SW480 (cell line): Measurements from ENCODE around the gene USP10.
A peak's percentile ranks its signal among the peaks of the same experiment; 100 is the strongest.

Source experiments
- DNase-seq: peaks from one replicate; pipeline ENCODE4 v3.0.0-alpha.2; 2016; ENCODE audit warnings: low spot score

USP10 gene

GRCh38 chr16:84699147-84699711 is 571 bp upstream of the USP10 start:
- DNase-seq, result peak; percentile 9

DNA sequence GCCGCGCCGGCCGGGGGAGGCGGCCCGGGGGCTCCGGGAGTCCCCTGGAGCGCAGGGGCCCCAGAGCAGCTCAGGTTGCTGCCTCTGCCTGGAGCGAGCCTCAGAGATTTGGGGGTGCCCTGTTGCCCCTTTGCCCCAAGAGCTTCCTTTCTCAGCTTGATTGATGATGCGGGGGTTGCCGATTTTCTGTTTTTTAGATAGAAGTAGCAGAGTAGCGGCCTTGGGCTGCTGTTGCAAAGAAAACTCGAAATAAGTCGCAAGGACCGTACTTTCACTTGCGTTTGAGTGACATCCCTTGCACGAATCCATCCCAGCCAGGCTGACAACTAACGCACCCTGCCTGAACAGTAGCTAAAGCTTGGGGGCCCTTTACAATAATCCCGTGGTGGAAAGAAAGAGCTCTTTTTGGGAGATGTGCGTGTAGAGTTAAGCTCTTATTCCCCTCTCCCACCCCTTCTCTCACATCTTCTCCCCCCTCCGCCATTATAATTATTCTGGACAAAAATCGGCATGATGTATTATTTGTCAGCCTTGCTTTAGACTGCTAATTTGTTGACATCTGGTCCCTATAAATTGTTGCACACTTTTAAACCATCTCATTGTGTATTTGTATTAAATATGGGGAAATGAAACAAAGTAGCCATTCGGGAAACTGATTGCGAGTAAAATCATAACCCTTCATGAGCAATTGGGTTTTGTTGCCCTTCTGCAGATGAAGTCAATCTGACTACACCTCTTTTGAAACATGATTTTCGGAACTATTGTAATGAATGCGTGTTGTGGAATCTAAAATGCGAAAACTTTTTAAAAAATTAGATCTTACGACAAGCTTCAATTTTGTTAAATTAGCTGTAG is 873 bp downstream of the USP10 start:
- peak; percentile 39 for DNase-seq

- no peak for DNase-seq
Observed at GRCh38 chr16:84703681-84704080, 3.9 kb downstream of the USP10 start.

DNA sequence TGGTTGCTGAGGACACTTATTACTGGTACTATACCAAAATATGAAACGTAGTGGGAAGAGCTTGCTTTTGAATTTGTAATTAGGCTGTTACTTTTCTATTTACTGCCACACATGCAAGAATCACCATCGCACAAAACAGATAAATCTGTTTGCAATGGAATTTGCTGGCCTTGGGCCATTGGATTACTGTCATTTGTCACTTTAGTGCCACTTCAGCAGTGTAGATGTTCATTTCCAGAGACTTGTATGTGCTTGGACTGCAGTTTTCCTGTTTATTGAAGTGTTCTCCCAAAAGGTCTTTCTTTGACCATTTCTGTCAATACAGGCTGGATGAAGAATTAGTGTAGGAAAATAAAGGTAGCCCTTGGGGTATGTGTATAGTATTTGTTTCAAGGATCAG is 4.5 kb downstream of the USP10 start:
- DNase-seq, result no peak

DNA sequence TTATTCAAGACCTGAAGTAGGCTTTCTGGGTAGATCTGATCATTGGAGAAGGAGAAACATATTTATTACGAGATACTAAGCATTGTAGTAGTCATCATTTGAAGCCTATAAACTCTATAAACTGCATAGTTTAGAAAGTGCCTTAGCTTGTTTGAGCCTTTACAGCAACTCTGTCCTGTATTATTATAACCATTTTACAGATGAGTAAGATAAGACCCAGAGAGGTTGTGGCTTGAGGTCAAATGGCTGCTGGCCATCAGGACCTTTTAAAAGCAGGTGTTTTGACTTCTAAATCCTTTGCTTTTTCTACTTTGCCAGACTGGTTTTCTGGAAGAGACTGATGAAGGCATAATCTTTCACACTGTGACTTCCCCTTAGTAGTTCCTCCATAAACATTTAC is 7.1 kb downstream of the USP10 start:
- no peak for DNase-seq

- DNase-seq, result no peak
Observed at GRCh38 chr16:84709609-84710008, 9.8 kb downstream of the USP10 start.

DNA sequence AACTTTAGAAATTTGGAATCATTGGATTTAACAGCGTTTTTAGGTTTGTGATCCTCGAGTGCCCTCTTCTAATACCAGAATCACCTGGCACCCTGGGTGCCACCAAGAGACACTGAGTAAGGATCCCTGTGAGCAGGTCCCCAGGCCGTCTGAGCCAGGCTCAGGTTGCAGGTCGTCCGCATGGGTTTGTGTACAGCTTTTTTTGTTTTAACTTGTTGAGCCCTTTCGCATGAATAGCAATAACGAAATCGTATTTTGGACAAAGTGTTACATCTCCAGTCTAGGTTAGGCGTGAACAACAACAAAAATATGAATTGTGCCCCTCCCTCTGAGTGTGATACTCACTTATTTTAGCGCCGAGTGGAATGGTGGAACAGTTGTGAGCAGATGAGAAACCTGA is 10.9 kb downstream of the USP10 start:
- DNase-seq, result no peak

- DNase-seq, result no peak
Observed at GRCh38 chr16:84712138-84712671, 12.4 kb downstream of the USP10 start.

- DNase-seq, result no peak
Observed at GRCh38 chr16:84712801-84713775, 13.3 kb downstream of the USP10 start.

DNA sequence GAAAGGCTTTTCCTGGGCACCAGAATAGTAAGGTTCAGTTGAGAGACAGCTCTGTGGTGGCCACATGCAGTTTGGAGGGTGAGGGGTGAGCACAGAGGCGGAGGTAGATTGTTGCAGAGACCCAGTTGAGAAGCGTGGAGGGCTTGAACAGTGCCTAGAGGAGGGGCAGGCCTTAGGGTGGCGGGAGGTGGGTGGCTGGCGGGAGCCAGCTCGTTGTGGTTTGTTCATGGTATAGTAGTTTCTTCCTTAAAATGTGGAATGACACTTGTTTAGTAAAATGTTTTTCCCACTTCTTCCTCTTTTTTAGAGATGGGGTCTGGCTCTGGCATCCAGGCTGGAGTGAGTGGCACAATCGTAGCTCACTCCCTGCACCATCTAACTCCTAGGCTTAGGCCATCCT is 14.2 kb downstream of the USP10 start:
- DNase-seq, result no peak

- DNase-seq, result no peak
Observed at GRCh38 chr16:84715424-84715823, 15.6 kb downstream of the USP10 start.

GRCh38 chr16:84715854-84716253 is 16.1 kb downstream of the USP10 start:
- no peak for DNase-seq

DNA sequence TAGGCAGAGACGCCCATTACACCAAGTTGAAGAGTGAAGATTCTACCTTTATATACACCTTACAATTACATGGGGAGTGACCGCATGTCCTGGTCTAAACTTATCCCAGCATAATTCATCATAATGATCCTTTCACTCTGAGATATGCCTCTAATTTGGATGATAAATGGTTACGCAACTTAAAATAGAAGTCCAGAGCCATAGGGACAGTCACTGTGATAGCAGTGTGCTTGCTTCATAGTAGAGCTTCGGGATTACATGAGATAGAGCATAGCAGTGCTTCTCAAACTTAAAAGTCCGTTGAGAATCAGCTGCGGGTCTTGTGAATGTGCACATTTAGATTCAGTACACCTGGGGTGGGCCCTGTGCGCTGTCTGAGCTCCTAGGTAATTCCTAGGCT is 16.9 kb downstream of the USP10 start:
- no peak for DNase-seq

DNA sequence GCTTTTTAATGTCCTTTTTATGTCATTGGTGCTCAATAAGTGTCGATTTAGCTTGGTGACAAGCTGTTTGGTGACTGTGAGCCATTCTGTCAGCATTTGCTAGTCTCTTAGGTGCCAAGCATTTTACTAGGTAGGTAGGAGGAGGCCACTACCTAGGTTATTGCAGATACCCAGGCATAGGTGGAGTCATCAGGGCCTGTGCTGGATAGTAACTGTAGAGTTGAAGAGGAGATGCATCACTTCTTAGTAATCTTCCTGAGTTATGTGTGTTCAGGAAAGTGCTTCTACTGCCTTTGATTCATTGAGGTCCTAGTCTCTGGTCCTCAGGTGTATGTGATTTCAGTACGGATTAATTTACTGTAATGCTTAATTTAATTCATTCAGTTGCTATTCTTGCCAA is 17.7 kb downstream of the USP10 start:
- DNase-seq, result no peak

DNA sequence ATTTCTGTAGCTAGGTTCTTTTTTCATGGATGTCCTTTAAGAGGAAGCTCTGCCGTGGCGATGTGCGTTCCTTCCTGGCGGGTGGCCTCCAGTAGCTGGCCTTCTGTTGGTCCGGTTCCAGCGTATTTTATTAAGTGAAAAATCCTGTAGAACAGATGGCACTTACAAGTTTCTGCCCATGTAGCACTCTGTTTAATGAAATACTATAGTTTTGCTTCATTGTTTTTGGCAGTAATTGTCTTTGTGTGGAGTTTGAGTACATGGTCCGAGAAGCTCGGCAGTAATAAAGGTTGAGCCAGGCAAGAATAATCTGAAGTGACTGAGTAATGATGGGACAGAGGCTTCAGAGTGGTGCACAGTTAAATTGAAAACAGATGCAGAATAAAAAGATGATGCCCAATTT is 20.4 kb downstream of the USP10 start:
- no peak for DNase-seq

GRCh38 chr16:84722068-84722467 is 22.3 kb downstream of the USP10 start:
- no peak for DNase-seq

DNA sequence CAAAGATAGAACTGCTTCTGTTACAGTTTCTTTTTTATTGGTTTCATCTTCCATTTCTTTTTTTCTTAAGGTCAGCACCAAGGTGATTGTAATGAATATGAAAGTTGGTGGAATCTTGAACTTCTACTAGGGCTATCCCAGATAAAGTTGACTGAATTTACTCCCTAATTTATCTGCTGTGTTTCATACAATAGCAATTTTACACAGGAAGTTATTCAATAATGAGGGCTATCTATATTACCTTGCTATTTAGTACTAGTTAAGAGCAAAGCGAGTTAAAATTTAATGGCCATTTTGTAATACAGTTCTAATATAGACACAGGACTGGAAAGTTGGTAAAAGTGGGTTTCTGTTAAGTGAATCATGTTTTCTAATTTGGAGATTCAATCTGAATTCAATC is 24.1 kb downstream of the USP10 start:
- no peak for DNase-seq

- no peak for DNase-seq
Observed at GRCh38 chr16:84724606-84725309, 25.0 kb downstream of the USP10 start.

DNA sequence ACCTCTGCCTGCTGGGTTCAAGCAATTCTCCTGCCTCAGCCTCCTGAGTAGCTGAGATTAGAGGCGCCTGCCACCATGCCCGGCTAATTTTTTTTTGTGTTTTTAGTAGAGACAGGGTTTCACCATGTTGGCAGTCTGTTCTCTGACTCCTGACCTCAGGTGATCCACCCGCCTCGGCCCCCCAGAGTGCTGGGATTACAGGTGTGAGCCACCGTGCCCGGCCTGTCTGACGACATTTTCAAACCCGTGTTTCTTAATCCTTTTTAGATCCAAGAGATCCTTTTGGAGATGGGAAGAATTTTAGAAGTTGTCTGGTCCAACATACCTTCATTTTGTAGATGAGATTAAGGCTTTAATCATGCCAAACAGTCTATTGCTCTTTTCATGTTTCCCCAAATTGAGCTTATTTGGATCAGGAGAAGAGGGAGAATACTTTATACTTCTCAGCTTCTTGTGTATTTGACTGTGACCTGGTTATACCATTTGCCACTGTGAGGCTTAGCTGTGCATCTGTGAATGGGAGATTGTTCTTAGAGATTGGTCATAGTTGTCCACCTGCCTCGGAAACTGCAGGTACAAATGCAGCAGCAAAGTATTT is 25.8 kb downstream of the USP10 start:
- DNase-seq, result no peak

DNA sequence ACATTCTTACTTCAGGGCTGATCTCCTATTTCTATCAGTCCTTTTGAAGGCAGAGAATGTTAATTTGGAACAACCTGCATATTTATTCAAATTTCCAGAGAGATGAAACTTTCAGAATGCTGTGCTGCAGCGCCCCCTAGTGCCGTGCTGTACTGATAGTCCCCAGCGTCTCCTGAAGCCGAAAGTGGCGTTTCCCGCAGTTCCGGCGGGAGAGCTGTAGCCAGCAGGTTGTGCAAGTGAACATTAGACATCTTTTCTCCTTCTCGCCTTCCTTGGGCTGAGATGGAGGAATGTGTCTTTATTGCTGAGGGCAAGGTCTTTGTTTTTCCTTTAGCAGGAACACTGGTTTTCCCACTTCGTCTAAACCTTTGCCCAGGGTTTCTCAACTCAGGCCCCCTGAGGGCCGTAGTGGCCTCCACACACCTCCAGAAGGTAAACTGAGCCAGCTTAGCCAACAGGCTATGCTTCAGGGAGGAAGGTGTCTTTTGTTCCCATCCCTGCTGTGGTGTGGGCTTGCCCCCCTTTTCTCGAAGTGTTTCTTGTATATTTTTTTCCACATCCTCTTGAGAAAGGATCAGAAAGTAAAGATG is 26.4 kb downstream of the USP10 start:
- DNase-seq, result peak; percentile 64
